ENCODE results near the gene PPP2R2C. TPM values are rescaled to one million over a fixed set of nuclear protein-coding genes. Genes with fewer than 3 reads are reported as not detected.

The PPP2R2C gene
- total and polyA plus RNA-seq, 2 of the 4 experiments (the other 2 are of a cell fraction): 0.03 TPM; not detected in 1

- H3K4ac ChIP-seq (ENCODE audit: low read depth, low read length): no peak overlapping the region
- in situ Hi-C loops (cut with MboI; ENCODE audit: low sequenced_read_pairs) (no loop called here), dilution Hi-C loops (cut with HindIII; ENCODE audit: low sequenced_read_pairs, unreplicated experiment) (no loop called here), intact Hi-C loops (cut with micrococcal nuclease) (no loop called here)
- H3K18ac ChIP-seq (ENCODE audit: low read depth, low read length): no peak overlapping the region
- no peak overlapping the region for H3K23ac ChIP-seq (ENCODE audit: low read depth, low read length)
- no peak overlapping the region for H2AK5ac ChIP-seq (ENCODE audit: low read depth, low read length)
- CTCF ChIA-PET: no interaction called here
- no CpG with 5 or more reads among the region's 6 CpGs for WGBS, 2 experiments (ENCODE audit: extremely low coverage in 2 of 2, insufficient read length in 1 of 2)
- no peak overlapping the region for H2BK5ac ChIP-seq (ENCODE audit: low read depth, low read length, poor library complexity, severe bottlenecking)
- H3K9ac ChIP-seq (ENCODE audit: low read depth, low read length): no peak overlapping the region
- ATAC-seq (ENCODE audit: low read depth) (no peak), DNase-seq (no peak)
- no peak overlapping the region for H3K56ac ChIP-seq (ENCODE audit: extremely low read depth, insufficient read depth, low read length)
- no peaks in the 10 kb centered on the region for H3K79me1 ChIP-seq (ENCODE audit: low read depth in 1 of 2, low read length in 2 of 2)
- H4K5ac ChIP-seq (ENCODE audit: low read depth, low read length): no peak overlapping the region
- H3K4me1 ChIP-seq (ENCODE audit: control insufficient read depth, insufficient read depth, low read length): no peaks in the 10 kb centered on the region
- H2AFZ ChIP-seq (replicated peaks; ENCODE audit: low read length, poor library complexity): no peak overlapping the region
- POLR2A ChIA-PET (ENCODE audit: unreplicated experiment): no interaction called here
- H2BK120ac ChIP-seq (ENCODE audit: low read depth, low read length): no peak overlapping the region
- H3K27me3 ChIP-seq (ENCODE audit: control insufficient read depth, insufficient read depth, low read length): no peaks in the 10 kb centered on the region
- no peak overlapping the region for H3K14ac ChIP-seq (replicated peaks; ENCODE audit: low read depth, low read length)
- H4K8ac ChIP-seq (ENCODE audit: low read depth in 2 of 2, low read length in 2 of 2): no peak overlapping the region
- H4K20me1 ChIP-seq (ENCODE audit: insufficient read depth, low read length): no peaks in the 10 kb centered on the region
- TF ChIP-seq RAD21 (IDR thresholded peaks at IDR 0.05; ENCODE audit: low read length) (no peak), MXI1 (IDR thresholded peaks at IDR 0.05; ENCODE audit: borderline replicate concordance, low read depth, low read length) (no peak), NFE2L2 (IDR thresholded peaks at IDR 0.05; ENCODE audit: low read depth, low read length) (no peak), ELK1 (IDR thresholded peaks at IDR 0.05; ENCODE audit: borderline replicate concordance, low read depth, low read length) (no peak), CEBPB (IDR thresholded peaks at IDR 0.05; ENCODE audit: low read depth, low read length) (no peak), BHLHE40 (IDR thresholded peaks at IDR 0.05; ENCODE audit: low read depth, low read length) (no peak), CTCF (conservative IDR thresholded peaks at IDR 0.05; ENCODE audit: low read depth, low read length) (no peak), FOS (IDR thresholded peaks at IDR 0.05; ENCODE audit: low read depth, low read length) (no peak), MAZ (IDR thresholded peaks at IDR 0.05; ENCODE audit: borderline replicate concordance, low read depth, low read length) (no peak), MAFK (IDR thresholded peaks at IDR 0.05; ENCODE audit: low read depth, low read length) (no peak), RCOR1 (IDR thresholded peaks at IDR 0.05; ENCODE audit: insufficient replicate concordance, low read length) (no peak), RFX5 (IDR thresholded peaks at IDR 0.05; ENCODE audit: low read depth, low read length) (no peak)
- TF ChIP-seq, protein P1, sequence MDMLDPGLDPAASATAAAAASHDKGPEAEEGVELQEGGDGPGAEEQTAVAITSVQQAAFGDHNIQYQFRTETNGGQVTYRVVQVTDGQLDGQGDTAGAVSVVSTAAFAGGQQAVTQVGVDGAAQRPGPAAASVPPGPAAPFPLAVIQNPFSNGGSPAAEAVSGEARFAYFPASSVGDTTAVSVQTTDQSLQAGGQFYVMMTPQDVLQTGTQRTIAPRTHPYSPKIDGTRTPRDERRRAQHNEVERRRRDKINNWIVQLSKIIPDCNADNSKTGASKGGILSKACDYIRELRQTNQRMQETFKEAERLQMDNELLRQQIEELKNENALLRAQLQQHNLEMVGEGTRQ (IDR thresholded peaks at IDR 0.05; ENCODE audit: low read depth, low read length): no peak
- no peaks in the 10 kb centered on the region for H3K36me3 ChIP-seq (ENCODE audit: control insufficient read depth, insufficient read depth, low read length)
- no TSS peak for BruUV-seq (replicated peaks)
- no peak overlapping the region for H2BK15ac ChIP-seq (ENCODE audit: low read depth, low read length)
- H3K4me2 ChIP-seq (ENCODE audit: low read depth, low read length): no peak overlapping the region
- no peaks in the 10 kb centered on the region for H3K9me1 ChIP-seq (ENCODE audit: insufficient read depth, low read length)
- no peak overlapping the region for H3K27ac ChIP-seq (ENCODE audit: insufficient read depth, low read length)
- H2BK20ac ChIP-seq (ENCODE audit: low read depth, low read length): no peak overlapping the region
- H2AK9ac ChIP-seq (replicated peaks; ENCODE audit: low read depth, low read length, poor library complexity): no peak overlapping the region
- no peaks in the 10 kb centered on the region for H3K9me3 ChIP-seq (ENCODE audit: control insufficient read depth, insufficient read depth, low read length)
- no peak overlapping the region for H3K4me3 ChIP-seq (ENCODE audit: insufficient read depth, low read depth, low read length)
- H4K91ac ChIP-seq (ENCODE audit: insufficient read depth, low read depth, low read length): no peak overlapping the region
These were observed 29.7 kb upstream of the PPP2R2C start for GRCh38 chr4:6502147-6502546.

Measured in IMR-90 (cell line).